Activated CD8-positive, alpha-beta T cell treated with anti-CD3 and anti-CD28 coated beads for 36 hours (primary cell): Measurements from ENCODE around the gene INMT. TPM values are rescaled to one million over a fixed set of nuclear protein-coding genes. Genes with fewer than 3 reads are reported as not detected.

Experiments
- ATAC-seq: fragments of 200-7000 bp; cut with Tn5 transposase; one replicate; pipeline ENCODE4 v1.10.0; 2021; ENCODE audit warnings: mild to moderate bottlenecking, moderate library complexity
- CTCF ChIA-PET: fragments of 350-600 bp; sonication (Branson Sonifier 250); formaldehyde crosslinking; loops from one replicate; lab custom pipeline; 2021; ENCODE audit warnings: antibody characterized with exemption; lab: Charles Lee
- POLR2A ChIA-PET: fragments of 350-600 bp; sonication (Branson Sonifier 250); formaldehyde crosslinking; loops from one replicate; lab custom pipeline; 2021; ENCODE audit warnings: antibody characterized with exemption; lab: Charles Lee
- DNase-seq: peaks from one replicate; pipeline ENCODE4 v3.0.0-alpha.2; 2020
- H3K27ac Mint-ChIP-seq: one replicate; pipeline ENCODE4 v1.8.0; 2021; ENCODE audit warnings: mild to moderate bottlenecking, mixed read lengths
- H3K27me3 Mint-ChIP-seq: one replicate; pipeline ENCODE4 v1.8.0; 2021; ENCODE audit warnings: mixed read lengths
- H3K36me3 Mint-ChIP-seq: one replicate; pipeline ENCODE4 v1.8.0; 2021; ENCODE audit warnings: low read depth, mixed read lengths
- H3K4me1 Mint-ChIP-seq: one replicate; pipeline ENCODE4 v1.8.0; 2021; ENCODE audit warnings: low read depth, mixed read lengths
- H3K4me3 Mint-ChIP-seq: one replicate; pipeline ENCODE4 v1.8.0; 2021; ENCODE audit warnings: mild to moderate bottlenecking, moderate library complexity, mixed read lengths
- H3K9me3 Mint-ChIP-seq: one replicate; pipeline ENCODE4 v1.8.0; 2021; ENCODE audit warnings: mixed read lengths
- intact Hi-C: fragments of 100-400 bp; cut with micrococcal nuclease; formaldehyde crosslinking; loops from one replicate; pipeline ENCODE4 v1.10.0; 2022
- total RNA-seq, 2 experiments: library from RNA; stranded (reverse); gene quantifications; one replicate each; pipeline ENCODE4 v1.2.3, GENCODE V29; 2021
- TF ChIP-seq, protein P1 (sequence below): fragments of 200-600 bp; IDR thresholded peaks from one replicate; pipeline ENCODE4 v1.8.0; 2022; ENCODE audit warnings: antibody characterized with exemption, mild to moderate bottlenecking

Gene INMT
- total RNA-seq, 2 experiments from 2014 or later: not detected

DNA sequence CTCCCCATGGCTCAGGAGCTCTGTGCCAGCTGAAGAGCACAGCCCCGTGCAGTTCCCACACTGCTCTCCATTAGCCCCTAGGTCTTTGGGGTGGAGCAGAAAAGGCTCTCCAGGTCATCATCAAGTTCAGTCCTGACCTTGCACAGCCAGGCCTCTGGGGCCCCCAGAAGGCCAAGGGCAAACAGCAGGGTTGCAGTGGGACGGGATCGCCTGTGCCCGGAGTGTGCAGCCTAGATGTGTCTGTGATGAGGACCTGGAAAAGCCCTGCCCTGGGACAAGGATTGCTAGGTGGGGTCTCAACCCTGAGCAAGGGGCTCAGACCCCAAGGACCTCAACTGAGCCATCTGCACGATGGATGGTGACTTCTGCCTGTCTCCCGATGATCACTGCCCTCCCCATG lies 549 bp downstream of the INMT start:
- no peaks in the 10 kb centered on the region for H3K4me1 Mint-ChIP-seq
- H3K27me3 Mint-ChIP-seq: no peaks in the 10 kb centered on the region
- DNase-seq: no peak
- intact Hi-C loops: no loop called here
- H3K9me3 Mint-ChIP-seq: peaks cover 2% of the 10 kb centered on the region
- H3K4me3 Mint-ChIP-seq: no peak overlapping the region
- no peaks in the 10 kb centered on the region for H3K36me3 Mint-ChIP-seq
- ATAC-seq: no peak
- TF ChIP-seq, protein P1, sequence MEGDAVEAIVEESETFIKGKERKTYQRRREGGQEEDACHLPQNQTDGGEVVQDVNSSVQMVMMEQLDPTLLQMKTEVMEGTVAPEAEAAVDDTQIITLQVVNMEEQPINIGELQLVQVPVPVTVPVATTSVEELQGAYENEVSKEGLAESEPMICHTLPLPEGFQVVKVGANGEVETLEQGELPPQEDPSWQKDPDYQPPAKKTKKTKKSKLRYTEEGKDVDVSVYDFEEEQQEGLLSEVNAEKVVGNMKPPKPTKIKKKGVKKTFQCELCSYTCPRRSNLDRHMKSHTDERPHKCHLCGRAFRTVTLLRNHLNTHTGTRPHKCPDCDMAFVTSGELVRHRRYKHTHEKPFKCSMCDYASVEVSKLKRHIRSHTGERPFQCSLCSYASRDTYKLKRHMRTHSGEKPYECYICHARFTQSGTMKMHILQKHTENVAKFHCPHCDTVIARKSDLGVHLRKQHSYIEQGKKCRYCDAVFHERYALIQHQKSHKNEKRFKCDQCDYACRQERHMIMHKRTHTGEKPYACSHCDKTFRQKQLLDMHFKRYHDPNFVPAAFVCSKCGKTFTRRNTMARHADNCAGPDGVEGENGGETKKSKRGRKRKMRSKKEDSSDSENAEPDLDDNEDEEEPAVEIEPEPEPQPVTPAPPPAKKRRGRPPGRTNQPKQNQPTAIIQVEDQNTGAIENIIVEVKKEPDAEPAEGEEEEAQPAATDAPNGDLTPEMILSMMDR: no peak
- ChIA-PET CTCF (no interaction called here), POLR2A (no interaction called here)
- H3K27ac Mint-ChIP-seq: no peak overlapping the region

DNA sequence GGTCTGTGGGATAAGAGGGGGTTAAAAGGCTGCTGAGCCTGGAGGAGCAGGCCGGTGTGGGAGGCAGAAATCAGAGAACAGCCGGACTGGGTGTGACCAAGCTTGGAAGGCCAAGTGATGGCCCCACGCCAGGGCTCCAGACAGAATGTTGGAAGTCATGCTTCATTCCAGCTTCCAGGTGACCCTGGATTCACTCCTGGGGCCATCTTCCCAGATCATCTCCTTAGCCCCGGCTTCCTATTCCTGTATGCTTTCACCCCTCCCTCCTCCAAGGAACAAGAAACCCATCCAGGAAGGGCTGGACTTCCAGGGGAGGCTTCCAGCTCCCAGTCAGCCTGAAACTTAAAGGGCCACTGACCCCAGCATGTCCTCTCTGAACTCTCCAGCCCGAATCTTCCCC lies 1.0 kb downstream of the INMT start:
- DNase-seq (no peak), ATAC-seq (no peak)
- TF ChIP-seq, protein P1: no peak
- peaks cover 2% of the 10 kb centered on the region for H3K9me3 Mint-ChIP-seq
- intact Hi-C loops: no loop called here
- no peak overlapping the region for H3K27ac Mint-ChIP-seq
- H3K4me3 Mint-ChIP-seq: no peak overlapping the region
- H3K4me1 Mint-ChIP-seq: no peaks in the 10 kb centered on the region
- no peaks in the 10 kb centered on the region for H3K27me3 Mint-ChIP-seq
- POLR2A ChIA-PET: no interaction called here
- CTCF ChIA-PET: interaction anchor here (1.1 kb wide), 1 partner anchor 13 kb away, joined by 3 read pairs; no protein-coding TSS in a partner anchor
- H3K36me3 Mint-ChIP-seq: no peaks in the 10 kb centered on the region

DNA sequence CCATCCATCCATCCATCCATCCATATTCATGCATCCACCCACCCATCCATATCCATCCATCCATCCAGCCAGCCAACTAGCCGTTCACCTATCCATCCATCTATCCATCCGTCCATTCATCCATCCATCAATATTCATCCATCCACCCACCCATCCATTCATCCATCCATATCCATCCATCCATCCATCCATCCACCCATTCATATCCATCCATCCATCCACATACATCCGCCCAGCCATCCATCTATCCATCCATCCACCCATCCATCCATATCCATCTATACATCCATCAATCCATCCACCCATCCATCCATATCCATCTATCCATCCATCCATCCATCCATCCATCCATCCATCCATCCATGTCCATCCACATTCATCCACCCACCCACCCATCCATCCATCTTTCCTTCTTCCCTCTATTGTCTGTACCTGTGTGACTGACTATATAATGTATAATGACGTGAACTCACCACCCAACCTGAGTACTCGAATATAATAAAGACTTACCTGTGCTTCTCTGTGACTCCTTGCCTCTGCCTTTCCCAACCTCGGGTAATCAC lies 2.5 kb downstream of the INMT start:
- intact Hi-C loops: no loop called here
- ChIA-PET POLR2A (no interaction called here), CTCF (no interaction called here)
- H3K27me3 Mint-ChIP-seq: peaks cover 3% of the 10 kb centered on the region
- ATAC-seq: no peak
- H3K4me1 Mint-ChIP-seq: no peaks in the 10 kb centered on the region
- TF ChIP-seq, protein P1: no peak
- H3K4me3 Mint-ChIP-seq: no peak overlapping the region
- no peak overlapping the region for H3K27ac Mint-ChIP-seq
- peaks cover 2% of the 10 kb centered on the region for H3K9me3 Mint-ChIP-seq
- no peaks in the 10 kb centered on the region for H3K36me3 Mint-ChIP-seq
- no peak for DNase-seq

DNA sequence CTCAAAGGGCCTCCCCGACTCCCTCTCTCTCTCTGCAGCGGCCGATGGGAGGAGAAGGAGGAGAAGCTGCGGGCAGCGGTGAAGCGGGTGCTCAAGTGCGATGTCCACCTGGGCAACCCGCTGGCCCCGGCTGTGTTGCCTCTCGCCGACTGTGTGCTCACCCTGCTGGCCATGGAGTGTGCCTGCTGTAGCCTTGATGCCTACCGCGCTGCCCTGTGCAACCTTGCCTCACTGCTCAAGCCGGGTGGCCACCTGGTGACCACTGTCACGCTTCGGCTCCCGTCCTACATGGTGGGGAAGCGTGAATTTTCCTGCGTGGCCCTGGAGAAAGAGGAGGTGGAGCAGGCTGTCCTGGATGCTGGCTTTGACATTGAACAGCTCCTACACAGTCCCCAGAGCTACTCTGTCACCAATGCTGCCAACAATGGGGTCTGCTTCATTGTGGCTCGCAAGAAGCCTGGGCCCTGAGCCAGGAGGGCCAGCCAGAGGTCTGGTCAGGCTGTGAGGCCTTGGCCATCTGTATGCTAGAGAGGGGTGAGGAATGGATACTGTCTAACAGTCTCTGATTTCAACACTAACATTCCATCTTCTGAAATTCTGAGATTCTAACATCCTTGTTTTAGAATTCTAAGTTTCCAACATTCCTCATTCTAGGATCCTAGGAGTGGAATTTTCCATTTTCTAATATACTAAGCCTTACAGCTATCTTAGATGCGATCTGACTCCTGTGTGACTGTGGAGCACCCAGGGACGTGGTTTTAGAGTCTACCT lies 3.6 kb downstream of the INMT start:
- CTCF ChIA-PET: interaction anchor here (3.1 kb wide), 1 partner anchor 15 kb away, joined by 13 read pairs; no protein-coding TSS in a partner anchor
- H3K36me3 Mint-ChIP-seq: no peaks in the 10 kb centered on the region
- H3K9me3 Mint-ChIP-seq: no peaks in the 10 kb centered on the region
- POLR2A ChIA-PET: interaction anchor here (0.6 to 1.3 kb wide), 2 partner anchors 9 to 161 kb away, joined by 3 read pairs; no protein-coding TSS in a partner anchor
- no peak overlapping the region for H3K27ac Mint-ChIP-seq
- DNase-seq (no peak), ATAC-seq (no peak)
- intact Hi-C loops: no loop called here
- TF ChIP-seq, protein P1: no peak
- no peak overlapping the region for H3K4me3 Mint-ChIP-seq
- peaks cover 6% of the 10 kb centered on the region for H3K27me3 Mint-ChIP-seq
- H3K4me1 Mint-ChIP-seq: no peaks in the 10 kb centered on the region

DNA sequence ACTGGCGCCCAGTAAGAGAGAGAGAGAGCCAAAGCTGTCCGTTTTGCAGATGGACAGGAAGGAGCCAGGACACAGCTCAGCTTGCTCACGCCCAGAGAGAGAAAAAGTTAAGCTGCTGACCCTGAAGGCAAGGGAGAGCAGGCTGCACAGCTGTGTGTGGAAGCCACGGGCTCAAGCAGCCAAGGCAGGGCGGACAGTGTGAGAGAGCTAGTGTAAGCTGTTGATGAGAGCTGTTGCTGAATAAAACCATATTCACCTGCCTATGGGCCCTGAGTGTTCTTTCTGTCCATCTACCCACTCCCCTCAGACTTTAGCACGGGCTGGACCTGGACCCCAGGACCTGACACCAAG lies 5.4 kb downstream of the INMT start:
- Mint-ChIP-seq H3K27ac (no peak overlapping the region), H3K27me3 (peaks cover 6% of the 10 kb centered on the region), H3K4me3 (no peak overlapping the region), H3K9me3 (no peaks in the 10 kb centered on the region), H3K4me1 (no peaks in the 10 kb centered on the region), H3K36me3 (no peaks in the 10 kb centered on the region)
- DNase-seq (no peak), ATAC-seq (no peak)
- POLR2A ChIA-PET: no interaction called here
- CTCF ChIA-PET: interaction anchor here (0.9 to 3.1 kb wide), 2 partner anchors 17 to 181 kb away, joined by 4 to 13 read pairs; no protein-coding TSS in a partner anchor
- TF ChIP-seq, protein P1: no peak
- intact Hi-C loops: no loop called here
